Upper lobe of left lung (tissue), 6 donors: ENCODE data around the gene SORD. TPM values are rescaled to one million over a fixed set of nuclear protein-coding genes. Genes with fewer than 3 reads are reported as not detected.
A peak's percentile ranks its signal among the peaks of the same experiment; 100 is the strongest.
"Not testable (repeated sequence)": the region's sequence is repeated elsewhere in the genome, so short reads cannot be mapped to it uniquely, and the experiment has no call there.

Source experiments
- ATAC-seq, 2 donors: fragments of 200-7000 bp; cut with Tn5 transposase; one replicate each; pipeline ENCODE4 v1.9.1; 2022; ENCODE audit warnings: mild to moderate bottlenecking in 2 of 2, moderate library complexity in 2 of 2; ENCODE audit not compliant: low FRiP score in 2 of 2
- DNase-seq, 2 donors: peaks; one replicate each; pipeline ENCODE4 v3.0.0-alpha.2; 2019 to 2020
- H3K27ac ChIP-seq, 4 donors: fragments of 200-600 bp; sonication (generic); one replicate each; pipeline ENCODE4 v1.5.1; 2016 to 2019
- H3K27me3 ChIP-seq, 4 donors: fragments of 200-600 bp; sonication (generic); one replicate each; pipeline ENCODE4 v1.5.1; 2017 to 2019
- H3K36me3 ChIP-seq, 4 donors: fragments of 200-600 bp; sonication (generic); one replicate each; pipeline ENCODE4 v1.5.1; 2016 to 2019
- H3K4me1 ChIP-seq, 4 donors: fragments of 200-600 bp; sonication (generic); one replicate each; pipeline ENCODE4 v1.5.1; 2018 to 2019
- H3K4me3 ChIP-seq, 4 donors: fragments of 200-600 bp; sonication (generic); one replicate each; pipeline ENCODE4 v1.5.1; 2017 to 2019; ENCODE audit warnings: mild to moderate bottlenecking in 2 of 4, moderate library complexity in 1 of 4
- H3K9me3 ChIP-seq, 4 donors: fragments of 200-600 bp; sonication (generic); one replicate each; pipeline ENCODE4 v1.5.1; 2018 to 2019
- EP300 ChIP-seq, 4 donors: sonication (generic); formaldehyde crosslinking; IDR thresholded peaks; one replicate each; pipeline ENCODE4 v1.5.1; 2017; ENCODE audit warnings: antibody characterized with exemption in 4 of 4, control low read depth in 2 of 4
- POLR2A ChIP-seq, 4 donors: fragments of 450-650 bp; IDR thresholded peaks; one replicate each; pipeline ENCODE4 v1.5.1; 2016 to 2017; ENCODE audit warnings: antibody characterized with exemption in 4 of 4, mild to moderate bottlenecking in 2 of 4
- POLR2AphosphoS5 ChIP-seq, 2 donors: sonication (generic); formaldehyde crosslinking; IDR thresholded peaks; one replicate each; pipeline ENCODE4 v1.5.1; 2017; ENCODE audit warnings: antibody characterized with exemption in 2 of 2
- WGBS, 2 donors: methylation state at CpG; one replicate each; pipeline ENCODE4 v1.1.5; 2017 to 2018; 5-methylcytosine and 5-hydroxymethylcytosine counted together
- total RNA-seq, 6 donors: library from RNA; depleted of rRNA in 4 of 6; stranded (reverse); fragments of >200 nt in 4 of 6; gene quantifications; one replicate each; pipeline versions ENCODE4 v1.1.0 to v1.2.1, GENCODE V29; 2016 to 2021
- TF ChIP-seq, protein P1 (sequence below), 6 experiments: fragments of 450-650 bp in 4 of 6; fragments of 200-600 bp in 2 of 6; sonication (generic) in 2 of 6; IDR thresholded peaks; one replicate each; pipeline ENCODE4 v1.5.1; 2016 to 2019; ENCODE audit warnings: antibody characterized with exemption in 6 of 6
- donor health status: DM: no; HTN: no; CAD: no; lungs with moderate emphysema.
- donor health status: DM: no; HTN: yes; CAD: no; lungs with severe emphysema.

The SORD gene
- total RNA-seq, 6 donors from 2014 or later, result 4.6 to 11.5 (median 9.3) TPM

DNA sequence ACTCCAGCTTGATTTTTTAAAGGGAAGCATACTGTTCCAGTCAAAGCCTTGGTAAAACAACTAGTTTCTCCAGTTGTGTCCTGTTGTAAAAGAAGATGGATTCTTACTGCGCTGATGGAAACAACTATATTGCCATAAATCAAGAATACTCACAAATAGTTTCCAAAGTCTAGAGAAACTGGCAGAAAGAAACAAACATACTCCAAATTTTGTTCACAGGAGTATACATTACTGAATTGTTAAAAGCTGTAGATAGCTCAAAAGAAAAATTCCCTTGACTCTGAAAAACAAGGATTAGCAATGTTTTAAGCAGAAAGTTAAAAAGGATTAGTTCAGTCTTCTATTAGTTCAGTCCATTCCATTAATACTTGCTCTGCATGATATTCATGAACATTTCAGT, 27.6 kb downstream of the SORD start:
- Histone ChIP-seq H3K4me1 (peaks cover 0 to 3% (median 0%) of the 10 kb centered on the region in 4 donors), H3K4me3 (no peak overlapping the region), H3K27ac (no peak overlapping the region), H3K36me3 (no peaks in the 10 kb centered on the region), H3K9me3 (peaks cover 0 to 4% (median 2%) of the 10 kb centered on the region in 4 donors), H3K27me3 (no peaks in the 10 kb centered on the region)
- 100% methylated on average over 1 of the region's 1 CpG for WGBS, 2 donors
- ATAC-seq (no peak), DNase-seq (no peak)
- TF ChIP-seq EP300 (IDR thresholded peaks at IDR 0.05), result no peak
- no peak for TF ChIP-seq POLR2AphosphoS5 (IDR thresholded peaks at IDR 0.05)
- TF ChIP-seq, protein P1, sequence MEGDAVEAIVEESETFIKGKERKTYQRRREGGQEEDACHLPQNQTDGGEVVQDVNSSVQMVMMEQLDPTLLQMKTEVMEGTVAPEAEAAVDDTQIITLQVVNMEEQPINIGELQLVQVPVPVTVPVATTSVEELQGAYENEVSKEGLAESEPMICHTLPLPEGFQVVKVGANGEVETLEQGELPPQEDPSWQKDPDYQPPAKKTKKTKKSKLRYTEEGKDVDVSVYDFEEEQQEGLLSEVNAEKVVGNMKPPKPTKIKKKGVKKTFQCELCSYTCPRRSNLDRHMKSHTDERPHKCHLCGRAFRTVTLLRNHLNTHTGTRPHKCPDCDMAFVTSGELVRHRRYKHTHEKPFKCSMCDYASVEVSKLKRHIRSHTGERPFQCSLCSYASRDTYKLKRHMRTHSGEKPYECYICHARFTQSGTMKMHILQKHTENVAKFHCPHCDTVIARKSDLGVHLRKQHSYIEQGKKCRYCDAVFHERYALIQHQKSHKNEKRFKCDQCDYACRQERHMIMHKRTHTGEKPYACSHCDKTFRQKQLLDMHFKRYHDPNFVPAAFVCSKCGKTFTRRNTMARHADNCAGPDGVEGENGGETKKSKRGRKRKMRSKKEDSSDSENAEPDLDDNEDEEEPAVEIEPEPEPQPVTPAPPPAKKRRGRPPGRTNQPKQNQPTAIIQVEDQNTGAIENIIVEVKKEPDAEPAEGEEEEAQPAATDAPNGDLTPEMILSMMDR (IDR thresholded peaks at IDR 0.05), result no peak
- no peak for TF ChIP-seq POLR2A (IDR thresholded peaks at IDR 0.05)

DNA sequence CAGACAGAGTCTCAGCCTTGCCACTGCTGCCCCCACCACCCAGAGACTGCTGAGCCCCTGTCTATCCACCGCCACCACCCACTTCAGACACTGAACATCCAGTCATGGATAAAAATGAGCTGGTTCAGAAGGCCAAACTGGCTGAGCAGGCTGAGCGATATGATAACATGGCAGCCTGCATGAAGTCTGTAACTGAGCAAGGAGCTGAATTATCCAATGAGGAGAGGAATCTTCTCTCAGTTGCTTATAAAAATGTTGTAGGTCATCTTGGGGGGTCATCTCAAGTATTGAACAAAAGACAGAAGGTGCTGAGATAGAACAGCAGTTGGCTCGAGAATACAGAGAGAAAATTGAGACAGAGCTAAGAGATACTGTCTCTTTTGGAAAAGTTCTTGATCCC, 29.7 kb downstream of the SORD start:
- not testable (repeated sequence) for DNase-seq, H3K9me3 ChIP-seq, H3K4me1 ChIP-seq, H3K27me3 ChIP-seq, ATAC-seq, H3K36me3 ChIP-seq, H3K4me3 ChIP-seq, H3K27ac ChIP-seq
- 95 to 96% methylated on average over 3 of the region's 3 CpGs for WGBS, 2 donors

DNA sequence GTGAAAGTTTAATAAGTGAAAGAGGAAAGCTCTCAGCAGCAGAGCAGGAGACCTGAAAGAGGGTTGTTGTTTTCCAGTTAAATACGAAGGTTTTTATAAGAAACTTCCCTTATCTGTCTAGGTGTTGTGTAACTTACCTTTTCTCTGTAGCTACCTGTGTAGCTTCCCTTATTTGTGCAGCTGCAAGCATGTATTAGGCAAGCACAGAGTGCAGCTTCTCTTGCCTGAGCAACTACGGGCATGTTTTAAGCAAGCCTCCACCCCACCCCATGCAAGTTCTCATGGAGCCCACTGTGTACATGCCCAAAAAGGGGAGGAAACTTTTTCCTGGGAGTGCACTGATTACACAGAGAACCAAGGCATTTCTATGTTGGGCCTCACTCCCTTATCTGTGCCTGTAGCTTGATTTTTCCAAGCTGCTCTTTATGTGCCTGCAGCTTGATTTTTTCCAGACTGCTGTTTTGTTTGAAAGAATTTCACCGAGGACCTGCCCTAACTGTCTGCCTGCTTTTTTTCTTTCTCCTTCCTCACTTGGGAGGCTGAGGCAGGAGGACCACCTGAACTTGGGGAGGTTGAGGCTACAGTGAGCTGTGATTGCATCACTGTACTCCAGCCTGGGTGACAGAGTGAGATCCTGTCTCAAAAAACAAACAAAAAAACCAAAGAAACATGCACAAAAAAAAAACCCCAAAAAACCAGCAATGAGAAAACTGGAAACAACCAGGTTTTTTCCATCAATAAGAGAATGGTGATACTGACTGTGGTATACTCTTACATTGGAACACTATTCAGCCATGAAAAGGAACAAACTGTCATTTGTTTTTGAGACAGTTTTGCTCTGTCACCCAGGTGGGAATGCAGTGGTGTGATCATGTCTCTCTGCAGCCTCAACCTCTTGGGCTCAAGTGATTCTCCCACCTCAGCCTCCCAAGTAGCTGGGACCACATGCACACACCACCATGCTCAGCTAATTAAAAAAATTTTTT, 36.0 kb downstream of the SORD start:
- ATAC-seq, result not testable (repeated sequence)
- WGBS, 2 donors, result 85 to 89% methylated on average over 3 of the region's 3 CpGs
- H3K27ac ChIP-seq, result peak overlapping the region in 1 of 4 donors; percentile 36

DNA sequence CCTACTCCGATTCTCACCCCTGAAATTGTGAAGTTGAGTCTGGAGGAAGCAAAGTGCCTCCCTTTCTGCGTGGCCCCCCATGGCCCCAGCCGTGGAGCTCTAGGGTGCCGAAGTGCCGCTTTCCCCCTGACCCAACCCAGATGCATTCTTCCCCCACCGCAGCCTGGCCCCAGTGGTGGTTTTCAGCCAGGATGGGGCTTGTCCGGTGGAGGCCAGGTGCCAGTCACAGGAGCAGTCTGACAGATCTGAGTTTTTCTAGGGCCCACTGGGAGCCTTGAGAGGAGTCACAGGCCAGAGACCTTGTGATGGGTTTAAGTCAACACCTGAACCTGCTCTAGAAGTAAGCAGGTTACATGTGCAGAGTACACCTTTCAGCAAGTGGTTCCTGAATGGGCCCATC, 39.3 kb downstream of the SORD start:
- not testable (repeated sequence) for ATAC-seq, H3K27ac ChIP-seq, H3K36me3 ChIP-seq, H3K27me3 ChIP-seq, H3K4me3 ChIP-seq, H3K4me1 ChIP-seq, H3K9me3 ChIP-seq
- 96% methylated on average over 7 of the region's 7 CpGs; no CpG with 5 or more reads in 1 of the 2 donors for WGBS, 2 donors
- DNase-seq, result peak in 1 of 2 donors; percentile 11

More for the DNA sequence above, 36.0 kb downstream of the SORD start:
- H3K9me3 ChIP-seq, H3K4me1 ChIP-seq, H3K4me3 ChIP-seq, H3K36me3 ChIP-seq, H3K27me3 ChIP-seq, DNase-seq: not testable (repeated sequence)

GRCh38 chr15:45064386-45064785, 41.4 kb downstream of the SORD start:
- TF ChIP-seq POLR2AphosphoS5 (IDR thresholded peaks at IDR 0.05) (no peak), EP300 (IDR thresholded peaks at IDR 0.05) (no peak), POLR2A (IDR thresholded peaks at IDR 0.05) (no peak)
- TF ChIP-seq, protein P1 (IDR thresholded peaks at IDR 0.05), result no peak
- H3K4me3 ChIP-seq, result no peak overlapping the region
- no peaks in the 10 kb centered on the region for H3K27me3 ChIP-seq
- peaks cover 0 to 3% (median 0%) of the 10 kb centered on the region in 4 donors for H3K36me3 ChIP-seq
- H3K9me3 ChIP-seq, result no peaks in the 10 kb centered on the region
- H3K4me1 ChIP-seq, result peaks cover 0 to 3% (median 0%) of the 10 kb centered on the region in 4 donors
- ATAC-seq, result no peak
- H3K27ac ChIP-seq, result no peak overlapping the region
- 80 to 84% methylated on average over 4 of the region's 4 CpGs for WGBS, 2 donors
- DNase-seq, result no peak

DNA sequence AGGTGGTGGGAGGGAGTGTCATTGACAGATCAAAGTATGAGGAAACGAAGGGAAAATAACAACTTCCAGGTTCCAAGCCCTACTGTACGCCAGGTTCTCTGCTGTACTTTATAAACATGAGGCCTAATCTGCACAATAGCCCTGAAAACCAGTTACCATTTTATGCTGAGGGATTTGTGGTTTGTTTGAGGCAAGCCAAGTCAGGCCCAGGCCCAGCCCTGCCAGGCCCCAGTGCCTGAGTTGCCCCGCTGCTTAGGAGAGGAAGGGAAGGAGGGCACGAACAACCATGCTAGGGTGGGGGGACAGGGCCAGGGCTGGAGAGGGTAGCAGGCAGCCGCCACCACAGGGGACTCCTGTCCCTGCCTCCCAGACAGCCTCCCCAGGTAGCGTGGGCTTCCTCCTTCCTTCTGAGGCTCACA, 47.0 kb downstream of the SORD start:
- H3K27me3 ChIP-seq, H3K27ac ChIP-seq, H3K4me3 ChIP-seq, ATAC-seq, H3K9me3 ChIP-seq, H3K36me3 ChIP-seq, H3K4me1 ChIP-seq, DNase-seq: not testable (repeated sequence)
- 71 to 72% methylated on average over 3 to 6 of the region's 6 CpGs for WGBS, 2 donors

GRCh38 chr15:45073602-45074001, 50.6 kb downstream of the SORD start:
- H3K36me3 ChIP-seq, H3K27me3 ChIP-seq, H3K4me3 ChIP-seq, H3K4me1 ChIP-seq, DNase-seq, H3K27ac ChIP-seq, ATAC-seq, H3K9me3 ChIP-seq: not testable (repeated sequence)

GRCh38 chr15:45075440-45076320, 52.7 kb downstream of the SORD start:
- H3K4me1 ChIP-seq, H3K27me3 ChIP-seq, DNase-seq, ATAC-seq, H3K9me3 ChIP-seq, H3K36me3 ChIP-seq, H3K4me3 ChIP-seq, H3K27ac ChIP-seq: not testable (repeated sequence)
- 100% methylated on average over 1 of the region's 9 CpGs; no CpG with 5 or more reads in 1 of the 2 donors for WGBS, 2 donors

GRCh38 chr15:45077391-45077790, 54.4 kb downstream of the SORD start:
- DNase-seq, ATAC-seq: not testable (repeated sequence)

GRCh38 chr15:45079201-45079600, 56.2 kb downstream of the SORD start:
- not testable (repeated sequence) for H3K27me3 ChIP-seq, ATAC-seq, H3K36me3 ChIP-seq, DNase-seq, H3K9me3 ChIP-seq, H3K4me3 ChIP-seq, H3K27ac ChIP-seq, H3K4me1 ChIP-seq
- WGBS, 2 donors, result 64 to 66% methylated on average over 5 of the region's 5 CpGs

More at GRCh38 chr15:45077391-45077790, 54.4 kb downstream of the SORD start:
- H3K27me3 ChIP-seq, H3K36me3 ChIP-seq, H3K9me3 ChIP-seq, H3K27ac ChIP-seq, H3K4me3 ChIP-seq, H3K4me1 ChIP-seq: not testable (repeated sequence)
- 67 to 82% methylated on average over 2 of the region's 2 CpGs for WGBS, 2 donors
